ENCODE measurements around the gene XPNPEP1.

The XPNPEP1 gene

DNA sequence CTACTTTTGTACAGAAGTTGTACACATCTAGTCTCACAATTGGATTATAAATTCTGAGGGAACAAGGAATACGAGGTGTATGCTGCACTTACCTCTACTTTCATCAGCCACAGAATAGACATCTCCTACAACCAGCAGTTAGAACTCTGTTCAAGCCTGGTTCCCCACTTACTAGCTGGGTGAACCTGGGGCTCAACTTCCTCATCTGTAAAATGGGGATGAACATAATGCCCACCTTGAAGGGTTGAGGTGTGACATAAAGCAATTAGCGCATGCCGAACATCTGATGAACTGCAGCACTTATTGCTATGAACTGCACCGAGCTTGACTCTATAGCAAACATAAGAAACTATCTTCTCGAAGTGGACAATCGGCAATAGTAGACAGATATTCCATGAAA lies 25.3 kb downstream of the XPNPEP1 start:
- no peaks in the 10 kb centered on the region for H3K36me3 ChIP-seq (ENCODE audit: control insufficient read depth, insufficient read depth, low read length)
- H3K4me1 ChIP-seq (ENCODE audit: control insufficient read depth, insufficient read depth, low read length), result peaks cover 2% of the 10 kb centered on the region
- H3K4me3 ChIP-seq (ENCODE audit: low read depth, low read length), result no peak overlapping the region
- no peak overlapping the region for H3K9ac ChIP-seq (ENCODE audit: low read depth, low read length)
- no peaks in the 10 kb centered on the region for H3K27me3 ChIP-seq (ENCODE audit: control insufficient read depth, insufficient read depth, low read length)
- no peaks in the 10 kb centered on the region for H3K9me3 ChIP-seq (ENCODE audit: control insufficient read depth, insufficient read depth, low read length)

DNA sequence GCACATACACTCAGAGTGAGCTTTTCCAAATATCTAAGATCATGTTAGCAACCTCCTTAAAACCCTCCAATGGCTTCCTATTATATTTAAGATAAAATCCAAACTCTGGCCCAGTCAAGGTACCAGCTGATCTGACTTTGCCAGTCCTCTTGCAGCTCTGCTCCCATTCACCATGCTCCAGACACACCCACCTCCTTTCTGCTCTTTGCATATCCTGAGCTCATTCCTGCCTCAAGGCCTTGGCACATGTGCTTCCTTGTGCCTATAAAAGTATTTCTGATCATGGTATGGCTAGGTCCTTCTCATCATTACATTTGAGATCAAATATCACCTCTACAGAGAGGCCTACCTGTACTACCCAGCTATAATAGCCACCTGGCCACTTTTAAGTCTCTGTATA lies 27.5 kb downstream of the XPNPEP1 start:
- peaks cover 10% of the 10 kb centered on the region for H3K4me1 ChIP-seq (ENCODE audit: control insufficient read depth, insufficient read depth, low read length)
- no peak overlapping the region for H3K4me3 ChIP-seq (ENCODE audit: low read depth, low read length)
- no peaks in the 10 kb centered on the region for H3K36me3 ChIP-seq (ENCODE audit: control insufficient read depth, insufficient read depth, low read length)
- no peak overlapping the region for H3K9ac ChIP-seq (ENCODE audit: low read depth, low read length)
- no peaks in the 10 kb centered on the region for H3K9me3 ChIP-seq (ENCODE audit: control insufficient read depth, insufficient read depth, low read length)
- no peaks in the 10 kb centered on the region for H3K27me3 ChIP-seq (ENCODE audit: control insufficient read depth, insufficient read depth, low read length)

DNA sequence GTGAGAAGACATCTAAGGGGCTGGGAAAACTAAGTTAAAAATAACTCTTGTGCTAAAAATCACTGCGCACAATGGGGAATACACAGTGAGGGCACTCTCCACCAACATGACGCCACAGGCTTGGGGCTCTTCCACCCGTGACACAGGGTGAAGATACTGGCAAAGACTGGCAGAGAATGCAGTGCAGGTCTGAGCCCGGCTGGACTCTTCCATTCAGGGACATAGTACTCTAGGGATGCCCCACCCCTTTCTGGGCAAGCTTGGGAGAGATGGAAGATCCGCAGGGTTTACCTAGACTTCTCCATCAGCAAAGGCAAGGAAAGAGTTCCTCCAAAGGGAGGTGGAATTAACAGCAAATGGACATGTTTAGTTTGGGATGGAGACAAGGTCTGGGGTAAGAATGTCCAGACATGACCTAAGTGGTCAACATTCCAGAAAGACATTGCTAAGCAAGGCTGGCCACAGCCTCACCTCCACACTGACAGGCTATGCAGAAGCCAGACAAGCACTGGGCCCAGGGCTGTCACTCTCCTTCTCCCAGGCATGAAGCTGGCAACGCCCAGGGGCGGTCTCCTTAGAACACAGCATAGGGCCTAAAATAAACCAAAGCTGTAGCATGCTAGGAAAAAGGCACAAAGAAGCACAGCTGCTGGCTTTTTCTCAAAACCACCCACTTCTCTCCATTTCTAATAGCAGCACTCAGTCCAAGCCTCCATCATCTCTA lies 28.1 kb downstream of the XPNPEP1 start:
- Histone ChIP-seq H3K36me3 (ENCODE audit: control insufficient read depth, insufficient read depth, low read length) (no peaks in the 10 kb centered on the region), H3K9ac (ENCODE audit: low read depth, low read length) (no peak overlapping the region), H3K4me3 (ENCODE audit: low read depth, low read length) (no peak overlapping the region), H3K27me3 (ENCODE audit: control insufficient read depth, insufficient read depth, low read length) (no peaks in the 10 kb centered on the region), H3K9me3 (ENCODE audit: control insufficient read depth, insufficient read depth, low read length) (no peaks in the 10 kb centered on the region), H3K4me1 (ENCODE audit: control insufficient read depth, insufficient read depth, low read length) (peaks cover 10% of the 10 kb centered on the region)

DNA sequence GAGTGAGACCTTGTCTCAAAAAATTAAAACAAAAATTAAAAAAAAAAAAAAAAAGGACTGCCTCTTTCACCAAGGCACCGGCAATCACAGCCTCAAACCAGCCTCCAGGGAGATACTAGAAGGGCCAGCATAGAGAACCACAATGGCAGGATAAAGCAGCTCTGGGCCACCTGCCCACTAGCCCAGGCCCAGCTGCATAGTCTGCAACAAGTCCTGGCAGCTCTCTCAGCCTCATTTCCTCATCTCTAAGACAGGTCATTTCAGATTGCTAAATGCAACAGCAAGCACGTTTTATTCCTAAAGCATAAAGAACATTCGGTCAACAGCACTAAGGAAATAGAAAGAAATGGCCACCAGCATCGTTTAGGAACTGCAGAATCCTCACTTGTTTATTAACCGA lies 28.8 kb downstream of the XPNPEP1 start:
- H3K27me3 ChIP-seq (ENCODE audit: control insufficient read depth, insufficient read depth, low read length), result no peaks in the 10 kb centered on the region
- no peaks in the 10 kb centered on the region for H3K9me3 ChIP-seq (ENCODE audit: control insufficient read depth, insufficient read depth, low read length)
- no peaks in the 10 kb centered on the region for H3K36me3 ChIP-seq (ENCODE audit: control insufficient read depth, insufficient read depth, low read length)
- H3K9ac ChIP-seq (ENCODE audit: low read depth, low read length), result no peak overlapping the region
- H3K4me3 ChIP-seq (ENCODE audit: low read depth, low read length), result no peak overlapping the region
- H3K4me1 ChIP-seq (ENCODE audit: control insufficient read depth, insufficient read depth, low read length), result peaks cover 10% of the 10 kb centered on the region

DNA sequence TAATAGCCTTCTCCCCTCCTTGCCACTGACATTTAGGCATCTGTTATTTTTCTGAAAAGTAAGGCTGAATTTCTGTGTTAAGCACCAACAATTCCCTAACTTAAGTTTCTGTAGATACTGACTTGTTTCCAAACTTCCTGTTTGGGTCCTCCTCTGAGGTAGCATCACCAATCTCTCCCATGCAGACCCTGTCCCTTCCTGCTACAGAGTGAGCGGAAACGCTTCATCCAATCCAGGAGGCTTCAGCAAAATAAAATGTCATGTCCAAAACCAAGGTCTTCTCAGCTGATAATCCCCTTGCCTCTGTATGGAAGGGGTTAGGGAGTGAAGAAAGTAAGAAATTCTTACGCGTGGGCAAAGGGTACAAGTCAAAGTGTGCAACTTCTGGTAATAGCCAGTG lies 29.9 kb downstream of the XPNPEP1 start:
- H3K9ac ChIP-seq (ENCODE audit: low read depth, low read length), result no peak overlapping the region
- no peaks in the 10 kb centered on the region for H3K27me3 ChIP-seq (ENCODE audit: control insufficient read depth, insufficient read depth, low read length)
- no peaks in the 10 kb centered on the region for H3K36me3 ChIP-seq (ENCODE audit: control insufficient read depth, insufficient read depth, low read length)
- peaks cover 10% of the 10 kb centered on the region for H3K4me1 ChIP-seq (ENCODE audit: control insufficient read depth, insufficient read depth, low read length)
- H3K4me3 ChIP-seq (ENCODE audit: low read depth, low read length), result no peak overlapping the region
- H3K9me3 ChIP-seq (ENCODE audit: control insufficient read depth, insufficient read depth, low read length), result no peaks in the 10 kb centered on the region

DNA sequence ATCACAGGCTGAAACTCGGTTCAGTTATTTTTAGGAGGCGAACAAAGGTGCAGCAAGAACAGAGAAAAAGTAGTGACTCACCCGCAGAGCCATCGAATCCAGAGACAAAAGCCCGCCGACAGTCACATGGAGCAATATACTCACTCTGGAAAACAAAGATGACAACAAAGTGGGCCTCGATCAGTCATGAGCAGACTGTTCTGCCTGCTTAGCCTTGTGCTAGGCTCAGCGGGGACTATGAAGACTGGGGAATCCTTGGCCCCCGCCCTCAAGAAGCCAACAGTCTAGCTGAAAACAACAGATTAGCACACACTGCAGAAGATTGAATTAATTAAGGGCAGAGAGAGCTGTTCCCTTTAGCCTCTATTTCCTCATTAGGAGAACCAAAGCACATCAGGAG lies 30.4 kb downstream of the XPNPEP1 start:
- H3K27me3 ChIP-seq (ENCODE audit: control insufficient read depth, insufficient read depth, low read length), result no peaks in the 10 kb centered on the region
- H3K4me3 ChIP-seq (ENCODE audit: low read depth, low read length), result no peak overlapping the region
- H3K9me3 ChIP-seq (ENCODE audit: control insufficient read depth, insufficient read depth, low read length), result no peaks in the 10 kb centered on the region
- peaks cover 10% of the 10 kb centered on the region for H3K4me1 ChIP-seq (ENCODE audit: control insufficient read depth, insufficient read depth, low read length)
- no peak overlapping the region for H3K9ac ChIP-seq (ENCODE audit: low read depth, low read length)
- H3K36me3 ChIP-seq (ENCODE audit: control insufficient read depth, insufficient read depth, low read length), result no peaks in the 10 kb centered on the region

DNA sequence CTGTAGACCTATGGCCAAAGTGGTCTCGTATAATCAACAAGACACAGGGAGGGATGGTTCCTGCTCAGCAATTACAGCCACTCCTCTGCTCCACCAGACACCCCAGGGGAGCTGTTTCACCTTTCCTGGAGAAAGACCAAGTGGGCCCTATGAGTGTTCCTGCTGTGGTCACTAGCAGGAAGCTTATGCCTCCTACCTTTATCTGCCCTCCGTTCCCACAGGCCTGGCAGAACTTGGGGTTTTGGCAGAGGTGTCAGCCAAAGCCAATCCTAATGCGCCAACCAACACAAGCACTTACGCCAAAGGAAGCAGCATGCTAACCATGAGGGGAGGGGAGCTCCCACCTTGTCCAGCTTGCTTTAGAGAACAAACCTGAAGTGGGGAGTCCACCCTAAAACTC lies 31.2 kb downstream of the XPNPEP1 start:
- H3K9ac ChIP-seq (ENCODE audit: low read depth, low read length), result no peak overlapping the region
- H3K4me3 ChIP-seq (ENCODE audit: low read depth, low read length), result no peak overlapping the region
- peaks cover 10% of the 10 kb centered on the region for H3K4me1 ChIP-seq (ENCODE audit: control insufficient read depth, insufficient read depth, low read length)
- no peaks in the 10 kb centered on the region for H3K9me3 ChIP-seq (ENCODE audit: control insufficient read depth, insufficient read depth, low read length)
- H3K36me3 ChIP-seq (ENCODE audit: control insufficient read depth, insufficient read depth, low read length), result no peaks in the 10 kb centered on the region
- no peaks in the 10 kb centered on the region for H3K27me3 ChIP-seq (ENCODE audit: control insufficient read depth, insufficient read depth, low read length)

DNA sequence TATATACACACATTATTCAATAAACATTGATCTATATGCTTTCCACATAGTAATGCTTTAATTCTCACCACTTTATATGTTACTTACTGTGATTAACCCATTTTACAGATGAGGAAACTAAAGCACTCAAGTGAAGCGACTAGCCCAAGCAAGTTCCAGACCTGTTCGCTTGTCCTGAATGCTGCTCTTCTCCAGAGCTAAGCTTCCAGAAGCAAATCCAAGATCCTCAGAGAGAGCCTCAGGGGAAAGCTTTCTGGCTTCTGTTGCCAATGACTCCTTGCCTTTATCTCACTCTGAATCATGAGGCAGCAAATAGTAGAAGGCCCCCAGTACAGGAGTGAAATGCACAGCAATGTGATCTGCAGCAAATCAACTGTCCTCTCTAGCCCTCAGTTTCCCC lies 32.2 kb downstream of the XPNPEP1 start:
- Histone ChIP-seq H3K4me3 (ENCODE audit: low read depth, low read length) (no peak overlapping the region), H3K27me3 (ENCODE audit: control insufficient read depth, insufficient read depth, low read length) (no peaks in the 10 kb centered on the region), H3K36me3 (ENCODE audit: control insufficient read depth, insufficient read depth, low read length) (peaks cover 4% of the 10 kb centered on the region), H3K9me3 (ENCODE audit: control insufficient read depth, insufficient read depth, low read length) (no peaks in the 10 kb centered on the region), H3K4me1 (ENCODE audit: control insufficient read depth, insufficient read depth, low read length) (peaks cover 10% of the 10 kb centered on the region), H3K9ac (ENCODE audit: low read depth, low read length) (no peak overlapping the region)

DNA sequence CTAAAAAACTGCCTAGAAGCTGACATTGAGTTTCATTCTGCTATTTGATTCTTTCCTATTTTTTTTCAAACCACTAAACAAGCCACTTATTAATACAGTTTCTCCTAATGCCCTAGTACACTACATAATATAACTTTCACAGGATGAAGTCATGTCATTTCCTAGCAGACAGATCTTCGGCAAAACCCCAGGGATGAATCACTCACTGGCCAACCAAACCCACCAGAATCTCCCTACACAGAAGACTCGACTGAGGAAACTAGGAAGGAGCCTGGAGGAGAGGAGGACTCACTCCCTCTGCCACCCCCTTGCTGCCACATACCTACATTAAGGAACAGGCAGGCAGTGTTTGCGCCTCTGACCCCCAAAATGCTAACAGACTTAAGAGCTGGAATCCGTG lies 33.4 kb downstream of the XPNPEP1 start:
- H3K4me1 ChIP-seq (ENCODE audit: control insufficient read depth, insufficient read depth, low read length), result peaks cover 10% of the 10 kb centered on the region
- H3K9ac ChIP-seq (ENCODE audit: low read depth, low read length), result no peak overlapping the region
- no peak overlapping the region for H3K4me3 ChIP-seq (ENCODE audit: low read depth, low read length)
- no peaks in the 10 kb centered on the region for H3K9me3 ChIP-seq (ENCODE audit: control insufficient read depth, insufficient read depth, low read length)
- peaks cover 4% of the 10 kb centered on the region for H3K36me3 ChIP-seq (ENCODE audit: control insufficient read depth, insufficient read depth, low read length)
- no peaks in the 10 kb centered on the region for H3K27me3 ChIP-seq (ENCODE audit: control insufficient read depth, insufficient read depth, low read length)

DNA sequence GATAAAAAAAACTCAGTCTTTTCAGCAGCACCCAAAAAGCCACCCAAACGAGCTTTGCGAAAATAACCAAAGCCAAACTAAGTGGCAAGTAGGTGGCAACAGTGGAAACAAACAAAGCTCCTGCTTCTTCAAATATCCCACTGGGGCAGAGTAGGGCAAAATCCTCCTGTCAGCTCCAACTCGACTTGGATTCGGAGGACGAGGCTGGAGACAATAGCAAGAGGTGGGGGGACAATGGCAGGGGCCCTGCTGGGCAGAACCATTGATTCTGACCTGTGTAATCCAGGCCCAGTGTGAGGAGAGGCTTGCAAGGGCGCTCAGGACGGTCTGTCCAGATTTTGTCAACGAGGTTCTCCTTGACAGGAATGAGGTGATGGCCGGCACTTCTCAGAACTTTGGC lies 35.5 kb downstream of the XPNPEP1 start:
- H3K9ac ChIP-seq (ENCODE audit: low read depth, low read length), result no peak overlapping the region
- H3K27me3 ChIP-seq (ENCODE audit: control insufficient read depth, insufficient read depth, low read length), result no peaks in the 10 kb centered on the region
- H3K9me3 ChIP-seq (ENCODE audit: control insufficient read depth, insufficient read depth, low read length), result no peaks in the 10 kb centered on the region
- no peak overlapping the region for H3K4me3 ChIP-seq (ENCODE audit: low read depth, low read length)
- H3K4me1 ChIP-seq (ENCODE audit: control insufficient read depth, insufficient read depth, low read length), result peaks cover 5% of the 10 kb centered on the region
- H3K36me3 ChIP-seq (ENCODE audit: control insufficient read depth, insufficient read depth, low read length), result peaks cover 4% of the 10 kb centered on the region

DNA sequence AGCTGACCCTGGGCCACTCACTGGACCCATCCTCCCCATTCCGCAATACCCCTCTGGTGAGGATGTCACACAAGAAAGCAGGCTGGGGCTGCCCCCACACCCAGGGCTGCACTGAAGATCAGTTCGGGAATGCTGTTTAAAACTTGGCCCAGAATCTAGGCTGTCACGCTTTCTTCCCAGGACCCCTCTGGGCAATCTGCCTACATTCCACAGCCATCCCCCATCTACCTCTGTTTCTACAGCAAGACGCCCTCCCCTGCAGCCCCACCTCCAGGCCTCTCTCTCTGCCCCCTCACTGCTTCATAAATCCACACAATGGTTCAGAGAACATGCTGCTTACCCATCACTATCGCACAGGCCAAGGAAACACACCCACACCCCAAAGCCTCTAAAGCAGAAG lies 36.1 kb downstream of the XPNPEP1 start:
- Histone ChIP-seq H3K4me3 (ENCODE audit: low read depth, low read length) (no peak overlapping the region), H3K9ac (ENCODE audit: low read depth, low read length) (no peak overlapping the region), H3K9me3 (ENCODE audit: control insufficient read depth, insufficient read depth, low read length) (no peaks in the 10 kb centered on the region), H3K36me3 (ENCODE audit: control insufficient read depth, insufficient read depth, low read length) (peaks cover 9% of the 10 kb centered on the region), H3K4me1 (ENCODE audit: control insufficient read depth, insufficient read depth, low read length) (peaks cover 1% of the 10 kb centered on the region), H3K27me3 (ENCODE audit: control insufficient read depth, insufficient read depth, low read length) (no peaks in the 10 kb centered on the region)

DNA sequence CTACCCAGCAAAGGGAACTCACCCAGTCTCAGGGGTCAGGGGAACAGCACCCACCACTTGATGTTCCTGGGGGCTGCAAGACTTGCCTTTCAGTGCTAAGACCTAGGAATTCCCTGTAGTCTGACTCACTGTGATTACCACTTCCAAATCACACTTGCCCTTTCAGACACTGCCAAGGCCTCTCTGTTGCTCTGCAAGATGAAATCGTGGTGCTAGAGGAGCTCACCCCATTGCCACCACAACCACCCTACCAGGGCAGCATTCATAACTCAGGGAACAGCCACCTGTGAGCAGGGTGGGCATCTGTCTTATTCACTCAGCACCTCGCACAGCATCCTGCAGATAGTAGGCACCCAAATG lies 36.5 kb downstream of the XPNPEP1 start:
- no peak overlapping the region for H3K4me3 ChIP-seq (ENCODE audit: low read depth, low read length)
- no peaks in the 10 kb centered on the region for H3K9me3 ChIP-seq (ENCODE audit: control insufficient read depth, insufficient read depth, low read length)
- H3K9ac ChIP-seq (ENCODE audit: low read depth, low read length), result no peak overlapping the region
- H3K4me1 ChIP-seq (ENCODE audit: control insufficient read depth, insufficient read depth, low read length), result no peaks in the 10 kb centered on the region
- H3K36me3 ChIP-seq (ENCODE audit: control insufficient read depth, insufficient read depth, low read length), result peaks cover 13% of the 10 kb centered on the region
- no peaks in the 10 kb centered on the region for H3K27me3 ChIP-seq (ENCODE audit: control insufficient read depth, insufficient read depth, low read length)
